Karpas-422 (cell line): ENCODE results near the gene AKAP12. TPM values are rescaled to one million over a fixed set of nuclear protein-coding genes. Genes with fewer than 3 reads are reported as not detected.

Source experiments
- DNase-seq: peaks from one replicate; pipeline ENCODE4 v3.0.0-alpha.2; 2015
- H2AFZ ChIP-seq: fragments of 200-600 bp; sonication (generic); 2 replicates; pipeline ENCODE4 v1.6.1; 2014; ENCODE audit warnings: antibody characterized with exemption, low read length, mixed read lengths
- H3K27ac ChIP-seq: fragments of 200-600 bp; sonication (generic); 2 replicates; pipeline ENCODE4 v1.5.1; 2014; ENCODE audit warnings: mild to moderate bottlenecking, low read length, moderate library complexity
- H3K27me3 ChIP-seq: fragments of 200-600 bp; sonication (generic); 2 replicates; pipeline ENCODE4 v1.6.1; 2014; ENCODE audit warnings: low read length, mixed read lengths
- H3K36me3 ChIP-seq: fragments of 200-600 bp; sonication (generic); 2 replicates; pipeline ENCODE4 v1.6.1; 2014; ENCODE audit warnings: low read length, mixed read lengths; ENCODE audit not compliant: insufficient read depth
- H3K4me1 ChIP-seq: fragments of 200-600 bp; sonication (generic); 2 replicates; pipeline ENCODE4 v1.6.1; 2014; ENCODE audit warnings: mild to moderate bottlenecking, low read length, mixed read lengths
- H3K4me2 ChIP-seq: fragments of 200-600 bp; sonication (generic); 2 replicates; pipeline ENCODE4 v1.6.1; 2014; ENCODE audit warnings: low read length, low read depth, mild to moderate bottlenecking; ENCODE audit not compliant: poor library complexity, severe bottlenecking
- H3K4me3 ChIP-seq: fragments of 200-600 bp; sonication (generic); 2 replicates; pipeline ENCODE4 v1.5.1; 2014; ENCODE audit warnings: mild to moderate bottlenecking, antibody characterized with exemption, low read length, mixed read lengths
- H3K79me2 ChIP-seq: fragments of 200-600 bp; sonication (generic); 2 replicates; pipeline ENCODE4 v1.6.1; 2014; ENCODE audit warnings: mild to moderate bottlenecking, low read length, mixed read lengths
- H3K9ac ChIP-seq: fragments of 200-600 bp; sonication (generic); 2 replicates; pipeline ENCODE4 v1.6.0; 2014; ENCODE audit warnings: low read length
- H3K9me2 ChIP-seq: fragments of 200-600 bp; sonication (generic), shearing (Covaris generic); replicated peaks from 2 replicates; pipeline ENCODE4 v1.6.0; 2014; ENCODE audit warnings: mild to moderate bottlenecking, low read length, moderate library complexity; ENCODE audit not compliant: insufficient read depth
- H3K9me3 ChIP-seq: fragments of 300-700, 200-600 bp; sonication (generic); 2 replicates; pipeline ENCODE4 v1.6.1; 2014; ENCODE audit warnings: low read length, mixed read lengths
- H4K20me1 ChIP-seq: fragments of 200-600 bp; sonication (generic); 2 replicates; pipeline ENCODE4 v1.6.1; 2014; ENCODE audit warnings: mild to moderate bottlenecking, antibody characterized with exemption, low read length, low read depth; ENCODE audit not compliant: insufficient read depth
- total RNA-seq: library from RNA; depleted of rRNA; stranded (reverse); fragments of >200 nt; shearing (Covaris generic); gene quantifications from 2 replicates; pipeline ENCODE4 v1.2.3, GENCODE V29; 2014; ENCODE audit warnings: low replicate concordance

The AKAP12 gene
- total RNA-seq, 1 experiment from 2014 or later = not detected

DNA sequence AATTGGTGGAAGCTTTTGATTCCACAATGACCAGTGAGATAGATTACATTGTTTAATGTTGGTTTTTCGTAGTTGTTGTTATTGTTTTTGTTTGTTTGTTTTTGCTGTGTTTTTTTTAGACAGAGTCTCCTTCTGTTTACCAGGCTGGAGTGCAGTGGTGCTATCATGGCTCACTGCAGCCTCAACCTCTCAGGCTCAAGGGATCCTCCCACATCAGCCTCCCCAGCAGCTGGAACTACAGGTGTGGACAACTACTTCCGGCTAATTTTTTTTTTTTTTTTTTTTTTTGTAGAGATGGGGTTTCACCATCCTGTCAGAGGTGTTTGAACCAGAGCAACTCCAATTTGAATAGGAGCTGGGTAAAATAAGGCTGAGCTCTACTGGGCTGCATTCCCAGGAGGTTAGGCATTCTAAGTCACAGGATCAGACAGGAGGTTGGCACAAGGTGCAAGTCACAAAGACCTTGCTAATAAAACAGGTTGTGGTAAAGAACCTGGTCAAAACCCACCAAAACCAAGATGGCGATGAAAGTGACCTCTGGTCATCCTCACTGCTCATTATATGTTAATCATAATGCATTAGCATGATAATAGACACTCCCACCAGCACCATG, 10.9 kb upstream of the AKAP12 start:
- Histone ChIP-seq H3K36me3 (no peaks in the 10 kb centered on the region), H3K27ac (no peak overlapping the region), H3K4me1 (no peaks in the 10 kb centered on the region), H3K9ac (no peak overlapping the region), H3K27me3 (no peaks in the 10 kb centered on the region), H3K79me2 (no peaks in the 10 kb centered on the region), H3K4me3 (no peak overlapping the region), H4K20me1 (no peaks in the 10 kb centered on the region), H3K4me2 (no peak overlapping the region), H3K9me2 (no peaks in the 10 kb centered on the region), H3K9me3 (no peaks in the 10 kb centered on the region), H2AFZ (no peak overlapping the region)
- DNase-seq = no peak

DNA sequence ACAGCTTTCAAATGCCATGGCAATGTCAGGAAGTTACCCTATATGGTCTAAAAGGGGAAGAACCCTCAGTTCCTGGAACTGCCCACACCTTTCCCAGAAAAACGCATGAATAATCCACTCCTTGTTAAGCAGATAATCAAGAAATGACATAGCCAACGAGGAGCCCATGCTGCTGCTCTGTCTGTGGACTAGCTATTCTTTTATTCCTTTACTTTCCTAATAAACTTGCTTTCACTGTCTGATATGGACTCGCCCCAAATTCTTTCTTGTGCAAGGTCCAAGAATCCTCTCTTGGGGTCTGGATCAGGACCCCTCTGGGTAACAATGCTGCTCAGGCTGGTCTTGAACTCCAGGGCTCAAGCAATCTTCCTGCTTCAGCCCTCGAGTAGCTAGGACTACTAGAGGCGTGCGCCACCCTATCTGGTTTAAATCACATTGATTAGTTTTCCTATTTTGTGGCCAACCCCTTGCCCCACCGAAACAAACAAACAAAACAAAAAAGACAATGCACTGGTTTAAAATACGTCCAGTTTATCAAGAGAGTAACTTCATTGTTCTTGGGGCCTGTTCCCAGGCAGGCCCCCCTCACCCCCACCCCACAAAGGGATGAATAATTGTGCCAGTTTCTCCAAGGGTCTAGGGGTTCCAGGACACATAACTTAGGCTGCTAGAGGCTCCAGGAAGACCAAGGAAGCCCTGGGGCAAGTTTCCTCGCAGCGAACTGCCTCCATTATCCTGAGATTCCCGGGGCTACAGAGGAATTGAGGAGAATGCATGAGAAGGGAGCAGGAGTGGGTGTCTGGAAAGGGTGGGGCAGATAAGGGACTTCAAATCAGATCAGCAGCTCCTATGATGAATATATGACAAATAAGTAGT, 10.1 kb upstream of the AKAP12 start:
- Histone ChIP-seq H3K27me3 (no peaks in the 10 kb centered on the region), H3K9me3 (no peaks in the 10 kb centered on the region), H4K20me1 (no peaks in the 10 kb centered on the region), H3K9me2 (no peaks in the 10 kb centered on the region), H3K27ac (no peak overlapping the region), H3K4me1 (no peaks in the 10 kb centered on the region), H3K4me3 (no peak overlapping the region), H3K4me2 (no peak overlapping the region), H3K36me3 (no peaks in the 10 kb centered on the region), H2AFZ (no peak overlapping the region), H3K79me2 (no peaks in the 10 kb centered on the region), H3K9ac (no peak overlapping the region)
- DNase-seq = no peak

DNA sequence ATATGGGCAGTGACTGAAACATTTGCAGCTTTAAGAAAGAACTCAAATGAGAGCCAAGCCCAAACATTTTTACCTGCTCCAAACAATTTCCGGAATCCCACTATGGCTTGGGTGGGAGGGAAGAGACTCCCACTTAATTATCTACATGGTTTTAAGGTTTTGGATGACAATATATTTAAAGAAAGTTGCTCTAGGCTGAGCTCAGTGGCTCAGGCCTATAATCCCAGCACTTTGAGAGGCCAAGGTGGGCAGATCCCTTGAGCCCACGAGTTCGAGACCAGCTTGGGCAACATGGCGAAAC, 9.5 kb upstream of the AKAP12 start:
- Histone ChIP-seq H2AFZ (no peak overlapping the region), H3K4me2 (no peak overlapping the region)
- DNase-seq = no peak

DNA sequence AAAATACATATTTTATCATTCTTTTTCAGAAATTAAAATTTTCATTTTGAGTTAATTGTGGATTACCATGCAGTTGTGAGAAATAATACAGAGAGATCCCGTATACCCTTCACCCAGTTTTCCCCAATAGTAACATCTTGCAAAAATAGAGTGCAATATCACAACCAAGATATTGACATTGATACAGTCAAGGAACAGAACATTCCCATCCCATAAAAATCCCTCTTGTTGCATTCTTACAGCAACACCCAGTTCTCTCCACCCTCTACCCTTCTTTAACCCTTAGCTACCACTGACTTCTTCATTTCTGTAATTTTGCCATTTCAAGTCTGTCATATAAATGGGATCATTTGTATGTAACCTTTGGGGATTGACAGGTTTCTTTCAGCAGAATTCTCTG, 6.9 kb upstream of the AKAP12 start:
- Histone ChIP-seq H3K4me2 (no peak overlapping the region), H2AFZ (no peak overlapping the region), H3K9ac (no peak overlapping the region), H4K20me1 (no peaks in the 10 kb centered on the region), H3K36me3 (no peaks in the 10 kb centered on the region), H3K4me1 (no peaks in the 10 kb centered on the region), H3K27me3 (no peaks in the 10 kb centered on the region), H3K79me2 (no peaks in the 10 kb centered on the region), H3K27ac (no peak overlapping the region), H3K9me3 (no peaks in the 10 kb centered on the region), H3K9me2 (no peaks in the 10 kb centered on the region), H3K4me3 (no peak overlapping the region)
- no peak for DNase-seq

More for the DNA sequence above, 9.5 kb upstream of the AKAP12 start:
- Histone ChIP-seq H3K9ac (no peak overlapping the region), H3K9me3 (no peaks in the 10 kb centered on the region), H3K27me3 (no peaks in the 10 kb centered on the region), H4K20me1 (no peaks in the 10 kb centered on the region), H3K4me3 (no peak overlapping the region), H3K9me2 (no peaks in the 10 kb centered on the region), H3K27ac (no peak overlapping the region), H3K36me3 (no peaks in the 10 kb centered on the region), H3K4me1 (no peaks in the 10 kb centered on the region), H3K79me2 (no peaks in the 10 kb centered on the region)

DNA sequence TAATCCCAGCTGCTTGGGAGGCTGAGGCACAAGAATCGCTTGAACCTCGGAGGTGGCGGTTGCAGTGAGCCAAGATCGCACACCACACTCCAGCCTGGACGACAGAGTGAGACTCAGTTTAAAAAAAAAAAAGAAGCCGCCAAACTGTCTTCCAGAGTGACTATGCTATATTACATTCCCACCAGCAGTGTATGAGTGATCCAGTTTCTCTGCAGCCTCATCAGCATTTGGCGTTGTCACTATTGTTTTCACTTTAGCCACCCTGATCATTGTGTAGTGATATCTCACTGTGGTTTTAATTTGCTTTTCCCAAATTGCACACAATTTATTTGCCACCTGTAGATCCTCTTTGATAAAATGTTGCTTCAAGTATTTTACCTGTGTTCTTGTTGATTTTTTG, 6.0 kb upstream of the AKAP12 start:
- Histone ChIP-seq H2AFZ (no peak overlapping the region), H3K4me3 (no peak overlapping the region), H3K27me3 (no peaks in the 10 kb centered on the region), H3K27ac (no peak overlapping the region), H3K4me1 (no peaks in the 10 kb centered on the region), H3K36me3 (no peaks in the 10 kb centered on the region), H3K9me3 (no peaks in the 10 kb centered on the region), H3K9ac (no peak overlapping the region), H4K20me1 (no peaks in the 10 kb centered on the region), H3K9me2 (no peaks in the 10 kb centered on the region), H3K4me2 (no peak overlapping the region), H3K79me2 (no peaks in the 10 kb centered on the region)
- DNase-seq = no peak

DNA sequence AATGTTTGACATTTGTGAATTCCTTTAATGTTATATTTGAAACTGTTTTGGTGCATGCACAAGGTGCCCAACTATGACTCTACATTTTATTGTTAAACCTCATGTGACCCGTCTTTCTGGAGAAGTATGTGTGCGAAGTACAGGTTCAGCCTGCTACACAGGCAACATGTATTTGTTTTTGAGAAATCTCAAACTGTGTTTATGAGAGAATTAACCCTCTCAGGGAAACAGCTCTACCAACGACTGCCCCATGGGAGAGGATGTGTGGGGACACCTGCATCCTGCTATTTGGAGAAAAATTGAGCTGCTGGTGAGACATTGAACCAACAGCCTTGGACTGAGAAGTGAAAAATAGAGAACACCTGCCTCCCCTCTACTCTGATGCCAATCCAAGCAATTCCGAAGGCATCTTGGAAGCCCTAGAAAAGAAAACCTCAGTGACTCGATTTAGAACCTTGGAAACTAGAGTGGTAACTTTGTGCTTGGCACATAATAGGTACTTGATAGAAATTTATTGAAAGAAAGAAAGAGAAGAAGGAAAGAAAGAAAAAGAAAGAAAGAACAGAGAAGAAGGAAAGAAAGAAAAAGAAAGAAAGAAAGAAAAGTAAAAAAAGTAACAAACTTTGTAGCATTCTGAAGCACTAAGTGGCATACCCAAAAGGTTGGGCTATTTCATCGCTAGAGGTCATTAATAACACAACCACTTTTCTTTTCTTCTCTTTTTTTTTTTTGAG, 2.9 kb upstream of the AKAP12 start:
- Histone ChIP-seq H3K79me2 (no peaks in the 10 kb centered on the region), H3K27me3 (no peaks in the 10 kb centered on the region), H3K27ac (no peak overlapping the region), H2AFZ (no peak overlapping the region), H3K9ac (no peak overlapping the region), H3K4me1 (no peaks in the 10 kb centered on the region), H3K9me3 (no peaks in the 10 kb centered on the region), H3K36me3 (no peaks in the 10 kb centered on the region), H3K9me2 (no peaks in the 10 kb centered on the region), H4K20me1 (no peaks in the 10 kb centered on the region), H3K4me2 (no peak overlapping the region), H3K4me3 (no peak overlapping the region)
- no peak for DNase-seq

DNA sequence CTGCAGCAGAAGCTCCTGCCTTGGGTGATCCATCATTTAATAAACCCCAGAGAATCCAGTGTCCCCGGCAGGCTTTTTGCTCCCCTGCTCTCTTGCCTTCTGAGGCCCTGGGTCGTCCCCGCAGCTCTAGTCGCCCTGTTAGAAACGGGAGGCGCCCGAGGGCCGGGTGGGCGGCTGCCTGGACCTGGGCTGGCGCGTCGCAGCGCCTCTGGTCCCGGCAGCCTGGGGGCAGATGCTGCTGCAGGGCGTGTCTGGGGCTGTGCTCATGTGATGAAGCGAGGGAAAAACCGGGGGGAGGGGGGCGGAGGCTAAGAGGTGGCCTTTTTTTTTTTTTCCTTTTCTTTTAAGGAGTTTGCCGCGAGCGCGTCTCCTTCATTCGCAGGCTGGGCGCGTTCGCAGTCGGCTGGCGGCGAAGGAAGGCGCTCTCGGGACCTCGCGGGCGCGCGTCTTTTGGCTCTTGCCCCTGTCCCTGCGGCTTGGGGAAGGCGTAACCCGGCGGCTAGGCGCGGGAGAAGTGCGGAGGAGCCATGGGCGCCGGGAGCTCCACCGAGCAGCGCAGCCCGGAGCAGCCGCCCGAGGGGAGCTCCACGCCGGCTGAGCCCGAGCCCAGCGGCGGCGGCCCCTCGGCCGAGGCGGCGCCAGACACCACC, 394 bp downstream of the AKAP12 start:
- H3K79me2 ChIP-seq = no peaks in the 10 kb centered on the region
- H3K9ac ChIP-seq = no peak overlapping the region
- no peak overlapping the region for H3K27ac ChIP-seq
- H3K4me1 ChIP-seq = no peaks in the 10 kb centered on the region
- H3K9me3 ChIP-seq = no peaks in the 10 kb centered on the region
- H3K4me3 ChIP-seq = no peak overlapping the region
- H2AFZ ChIP-seq = no peak overlapping the region
- no peak overlapping the region for H3K4me2 ChIP-seq
- no peak for DNase-seq
- H3K27me3 ChIP-seq = no peaks in the 10 kb centered on the region
- no peaks in the 10 kb centered on the region for H3K36me3 ChIP-seq
- H4K20me1 ChIP-seq = no peaks in the 10 kb centered on the region
- H3K9me2 ChIP-seq = no peaks in the 10 kb centered on the region
